Left ventricle myocardium inferior (tissue), 1 donor: Measurements from ENCODE around the gene STIM1. TPM values are rescaled to one million over a fixed set of nuclear protein-coding genes. Genes with fewer than 3 reads are reported as not detected.

Experiments
- DNase-seq: peaks from one replicate; pipeline ENCODE4 v3.0.0-alpha.2; 2020
- H3K27ac ChIP-seq: fragments of 200-600 bp; replicated peaks from 2 replicates; pipeline ENCODE4 v1.8.0; 2021
- H3K27me3 ChIP-seq: fragments of 200-600 bp; 2 replicates; pipeline ENCODE4 v1.8.0; 2021; ENCODE audit warnings: low read depth
- H3K36me3 ChIP-seq: fragments of 200-600 bp; 2 replicates; pipeline ENCODE4 v1.8.0; 2021
- H3K4me1 ChIP-seq: fragments of 200-600 bp; 2 replicates; pipeline ENCODE4 v1.8.0; 2021
- H3K4me3 ChIP-seq: fragments of 200-600 bp; 2 replicates; pipeline ENCODE4 v1.8.0; 2021; ENCODE audit warnings: mild to moderate bottlenecking, moderate library complexity
- H3K9me3 ChIP-seq: fragments of 200-600 bp; replicated peaks from 2 replicates; pipeline ENCODE4 v1.8.0; 2021
- intact Hi-C: fragments of 100-400 bp; cut with micrococcal nuclease; formaldehyde crosslinking; loops from one replicate; pipeline ENCODE4 v1.11.0; 2022
- total RNA-seq: library from RNA; stranded (reverse); fragmentation: NEBNext Ultra II Directional; extraction: Animal tissue kit (Norgen Biotek cat#: 25700); gene quantifications from one replicate; pipeline ENCODE4 v1.2.1, GENCODE V29; 2021
- TF ChIP-seq, protein P1 (sequence below): fragments of 200-600 bp; IDR thresholded peaks from 2 replicates; pipeline ENCODE4 v1.8.0; 2021; ENCODE audit warnings: antibody characterized with exemption, mild to moderate bottlenecking, borderline replicate concordance
- donor health status: DM: no; HTN: yes; CAD: no; lungs with severe emphysema.

Gene STIM1
- total RNA-seq, 1 donor from 2014 or later, result 32.0 TPM

DNA sequence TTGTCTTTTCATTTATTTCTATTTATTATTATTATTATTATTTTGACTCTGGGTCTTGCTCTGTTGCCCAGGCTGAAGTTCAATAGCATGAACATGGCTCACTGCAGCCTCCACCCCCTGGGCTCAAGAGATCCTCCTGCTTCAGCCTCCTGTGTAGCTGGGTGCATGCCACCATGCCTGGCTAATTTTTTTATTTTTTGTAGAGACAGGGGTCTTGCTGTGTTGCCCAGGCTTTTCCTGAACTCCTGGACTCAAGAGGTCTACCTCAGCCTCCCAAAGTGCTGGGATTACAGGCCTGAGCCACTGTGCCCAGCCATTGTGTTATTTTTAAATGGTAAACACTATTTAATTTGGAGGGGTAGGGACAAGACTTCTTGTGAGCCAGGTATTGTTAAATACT lies 215.9 kb downstream of the STIM1 start:
- H3K9me3 ChIP-seq, result no peaks in the 10 kb centered on the region
- intact Hi-C loops, result no loop called here
- no peak overlapping the region for H3K27ac ChIP-seq
- peaks cover 15% of the 10 kb centered on the region for H3K4me1 ChIP-seq
- TF ChIP-seq, protein P1, sequence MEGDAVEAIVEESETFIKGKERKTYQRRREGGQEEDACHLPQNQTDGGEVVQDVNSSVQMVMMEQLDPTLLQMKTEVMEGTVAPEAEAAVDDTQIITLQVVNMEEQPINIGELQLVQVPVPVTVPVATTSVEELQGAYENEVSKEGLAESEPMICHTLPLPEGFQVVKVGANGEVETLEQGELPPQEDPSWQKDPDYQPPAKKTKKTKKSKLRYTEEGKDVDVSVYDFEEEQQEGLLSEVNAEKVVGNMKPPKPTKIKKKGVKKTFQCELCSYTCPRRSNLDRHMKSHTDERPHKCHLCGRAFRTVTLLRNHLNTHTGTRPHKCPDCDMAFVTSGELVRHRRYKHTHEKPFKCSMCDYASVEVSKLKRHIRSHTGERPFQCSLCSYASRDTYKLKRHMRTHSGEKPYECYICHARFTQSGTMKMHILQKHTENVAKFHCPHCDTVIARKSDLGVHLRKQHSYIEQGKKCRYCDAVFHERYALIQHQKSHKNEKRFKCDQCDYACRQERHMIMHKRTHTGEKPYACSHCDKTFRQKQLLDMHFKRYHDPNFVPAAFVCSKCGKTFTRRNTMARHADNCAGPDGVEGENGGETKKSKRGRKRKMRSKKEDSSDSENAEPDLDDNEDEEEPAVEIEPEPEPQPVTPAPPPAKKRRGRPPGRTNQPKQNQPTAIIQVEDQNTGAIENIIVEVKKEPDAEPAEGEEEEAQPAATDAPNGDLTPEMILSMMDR, result no peak
- no peak for DNase-seq
- H3K36me3 ChIP-seq, result peaks cover 6% of the 10 kb centered on the region
- no peak overlapping the region for H3K4me3 ChIP-seq
- H3K27me3 ChIP-seq, result no peaks in the 10 kb centered on the region

DNA sequence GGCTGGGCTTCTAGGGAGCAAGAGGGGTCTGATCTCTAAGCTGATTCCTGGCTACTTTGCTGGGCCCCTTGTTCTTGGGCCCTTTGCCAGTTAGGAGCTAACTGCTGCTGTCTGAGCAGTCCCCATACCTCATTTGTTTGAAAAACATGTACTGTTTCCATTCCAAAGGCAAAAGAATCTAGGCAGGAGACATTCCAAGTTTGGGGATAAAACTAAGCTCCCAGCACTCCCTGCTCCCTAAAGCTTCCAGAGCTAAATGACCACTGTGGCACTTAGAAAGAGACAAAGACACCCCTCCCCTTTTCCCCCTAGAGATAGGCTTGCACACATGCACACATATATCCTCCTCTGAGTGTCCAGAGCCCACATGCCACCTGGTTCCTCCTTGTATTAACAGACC lies 216.4 kb downstream of the STIM1 start:
- H3K4me3 ChIP-seq, result no peak overlapping the region
- H3K9me3 ChIP-seq, result no peaks in the 10 kb centered on the region
- no peak for DNase-seq
- H3K27ac ChIP-seq, result peak overlapping the region; percentile 1
- intact Hi-C loops, result loop anchor here (2.0 kb wide), 1 partner anchor 221 kb away; no protein-coding TSS in a partner anchor
- peaks cover 12% of the 10 kb centered on the region for H3K4me1 ChIP-seq
- no peaks in the 10 kb centered on the region for H3K27me3 ChIP-seq
- TF ChIP-seq, protein P1, result no peak
- H3K36me3 ChIP-seq, result peaks cover 6% of the 10 kb centered on the region

DNA sequence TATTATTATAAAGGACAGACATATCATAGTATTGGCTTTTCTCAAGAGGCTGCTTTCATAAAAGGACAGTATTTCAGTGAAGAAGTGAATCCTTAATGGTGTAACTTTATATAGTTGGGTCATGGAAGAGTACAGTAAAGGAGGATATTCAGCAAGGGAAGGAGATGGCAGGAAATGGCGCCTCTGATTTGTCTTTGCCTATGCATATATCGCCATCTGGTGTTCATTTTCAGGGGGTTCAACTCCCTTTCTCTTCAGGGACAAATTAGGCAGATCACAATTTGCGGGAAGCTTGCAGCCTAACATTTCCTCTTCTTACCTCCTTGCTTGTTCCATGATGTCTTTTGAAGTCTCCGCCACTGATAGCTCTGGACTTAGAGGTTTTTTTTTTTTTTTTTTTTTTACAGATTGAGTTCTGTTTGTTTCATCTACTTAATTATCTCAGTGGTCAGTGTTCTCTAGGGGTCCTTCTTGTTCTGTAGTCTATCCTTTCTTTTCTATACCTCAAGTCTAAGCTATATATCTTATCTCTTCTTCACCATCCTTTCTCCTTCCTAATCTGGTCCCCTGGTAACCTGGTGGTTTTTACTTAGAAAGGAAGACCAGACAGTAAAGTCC lies 217.3 kb downstream of the STIM1 start:
- Histone ChIP-seq H3K36me3 (peaks cover 6% of the 10 kb centered on the region), H3K27ac (no peak overlapping the region), H3K27me3 (no peaks in the 10 kb centered on the region), H3K4me3 (no peak overlapping the region), H3K4me1 (peaks cover 12% of the 10 kb centered on the region), H3K9me3 (no peaks in the 10 kb centered on the region)
- intact Hi-C loops, result loop anchor here (2.0 kb wide), 1 partner anchor 222 kb away; no protein-coding TSS in a partner anchor
- no peak for DNase-seq
- TF ChIP-seq, protein P1, result peak; percentile 86

DNA sequence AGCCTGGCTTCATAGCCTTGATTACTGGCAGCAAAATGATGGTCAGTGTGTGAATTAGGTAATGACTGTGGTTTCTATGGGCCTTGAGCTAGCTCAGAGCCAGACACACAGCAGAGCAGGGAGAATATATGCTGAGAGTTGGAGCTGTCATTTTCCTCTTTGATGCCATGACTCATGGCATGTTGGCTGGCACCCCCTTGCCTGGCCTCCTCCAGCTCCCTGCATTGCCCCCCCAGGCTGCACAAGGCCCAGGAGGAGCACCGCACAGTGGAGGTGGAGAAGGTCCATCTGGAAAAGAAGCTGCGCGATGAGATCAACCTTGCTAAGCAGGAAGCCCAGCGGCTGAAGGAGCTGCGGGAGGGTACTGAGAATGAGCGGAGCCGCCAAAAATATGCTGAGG lies 218.8 kb downstream of the STIM1 start:
- Histone ChIP-seq H3K27me3 (no peaks in the 10 kb centered on the region), H3K36me3 (peaks cover 6% of the 10 kb centered on the region), H3K4me3 (no peak overlapping the region), H3K4me1 (peaks cover 12% of the 10 kb centered on the region), H3K27ac (no peak overlapping the region), H3K9me3 (no peaks in the 10 kb centered on the region)
- TF ChIP-seq, protein P1, result no peak
- intact Hi-C loops, result no loop called here
- no peak for DNase-seq

DNA sequence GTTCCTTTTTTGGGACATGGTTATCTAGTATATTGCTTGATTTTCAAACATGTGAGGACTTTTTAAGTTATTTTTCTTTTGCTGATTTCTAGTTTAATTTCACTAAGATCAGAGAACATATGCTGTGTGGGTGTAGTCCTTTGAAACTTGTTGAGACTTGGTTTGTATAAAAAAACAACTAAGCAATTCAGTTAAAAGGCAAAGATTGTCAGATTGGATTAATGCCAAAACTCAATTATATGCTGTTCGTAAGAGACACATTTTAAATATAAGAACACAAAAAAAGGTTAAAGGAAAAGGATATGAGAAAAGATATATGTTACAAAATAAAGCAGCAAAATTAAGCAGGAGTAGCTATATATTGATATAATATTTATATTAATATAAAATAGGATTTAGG lies 221.3 kb downstream of the STIM1 start:
- Histone ChIP-seq H3K4me3 (no peak overlapping the region), H3K36me3 (peaks cover 12% of the 10 kb centered on the region), H3K4me1 (peaks cover 12% of the 10 kb centered on the region), H3K9me3 (no peaks in the 10 kb centered on the region), H3K27me3 (no peaks in the 10 kb centered on the region), H3K27ac (no peak overlapping the region)
- TF ChIP-seq, protein P1, result no peak
- intact Hi-C loops, result no loop called here
- no peak for DNase-seq
